SHP77 (cell line): ENCODE data around the gene MARK1.

Experiments
- DNase-seq, 2 experiments: peaks; one replicate each; lab custom pipeline; 2025; lab: John Stamatoyannopoulos, UW

Gene MARK1

DNA sequence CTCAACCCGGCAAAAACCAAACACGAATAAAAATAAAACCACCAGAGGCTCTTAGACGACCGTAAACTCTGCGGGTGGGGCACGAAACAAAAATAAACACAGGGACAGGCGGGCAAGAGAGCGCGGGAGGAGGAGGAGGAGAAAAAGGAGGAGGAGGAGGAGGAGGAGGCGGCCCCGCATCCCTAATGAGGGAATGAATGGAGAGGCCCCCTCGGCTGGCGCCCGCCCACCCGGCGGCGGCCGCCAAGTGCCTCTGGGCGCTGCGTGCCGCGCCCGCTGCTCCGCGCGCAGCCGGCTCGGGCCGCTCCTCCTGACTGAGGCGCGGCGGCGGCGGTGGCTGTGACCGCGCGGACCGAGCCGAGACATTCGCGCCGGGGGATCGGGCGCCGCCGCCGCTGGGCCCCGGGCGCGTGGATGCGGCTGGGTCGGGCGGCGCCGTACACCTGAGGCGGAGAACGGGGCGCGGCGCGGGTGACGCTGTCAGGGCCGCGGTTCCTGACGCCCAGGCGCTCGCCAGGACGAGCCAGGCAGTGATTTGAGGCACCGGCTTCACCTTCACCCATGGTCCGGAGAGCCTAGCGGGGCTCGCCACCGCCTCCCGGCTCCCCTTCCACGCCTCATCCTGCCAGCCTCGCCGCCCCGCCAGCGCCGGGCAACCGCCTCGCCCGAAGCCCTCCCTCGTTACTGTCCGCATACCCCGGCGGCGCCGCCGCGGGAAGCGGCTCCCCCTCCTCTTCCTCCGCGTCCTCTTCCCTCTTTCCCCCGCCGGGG, at the start of gene MARK1:
TSS of gene MARK1 (plus strand) at position 229 of the 771 bp plus-strand sequence. CDS start 687 bp downstream, outside the sequence.
- peak; percentile 46 to 73 for DNase-seq

DNA sequence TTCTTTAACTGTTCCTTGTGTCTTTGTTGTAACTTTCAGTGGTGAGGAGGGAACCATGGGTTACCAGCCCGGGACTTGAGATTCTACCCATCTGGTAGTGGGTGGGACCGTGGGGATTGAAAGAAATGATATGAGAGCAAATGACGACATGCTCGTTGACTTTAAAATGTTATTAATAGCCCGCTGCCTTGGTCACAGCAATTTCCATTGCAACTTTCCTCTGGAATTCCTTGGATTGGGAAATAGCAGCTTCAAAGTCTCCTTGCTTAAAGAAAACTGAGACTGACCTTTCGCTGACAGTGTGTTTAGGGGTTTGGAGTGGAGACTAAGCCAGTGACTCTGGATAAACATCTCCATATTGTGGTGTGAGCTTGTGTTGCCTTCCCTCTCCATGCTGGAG, 44.2 kb upstream of the MARK1 start:
- no peak for DNase-seq

DNA sequence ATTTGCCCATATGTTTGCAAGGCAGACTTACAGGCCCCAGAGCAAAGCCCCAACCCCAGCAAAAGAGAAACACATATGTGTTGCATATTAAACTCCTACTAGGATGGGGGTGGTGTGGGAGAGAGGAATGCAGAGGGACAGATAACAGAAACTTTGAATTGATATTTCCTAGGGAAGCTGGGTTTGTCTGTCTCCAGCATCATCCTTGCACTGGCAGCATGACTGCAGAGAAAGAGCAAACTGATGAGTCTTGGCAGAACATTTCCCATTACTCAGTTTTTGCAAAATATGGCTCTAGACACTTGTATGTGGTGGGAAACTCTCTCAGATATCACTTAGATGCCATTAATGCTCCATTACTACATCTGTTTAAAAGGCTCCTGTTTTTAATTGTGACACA, 43.8 kb upstream of the MARK1 start:
- no peak for DNase-seq

DNA sequence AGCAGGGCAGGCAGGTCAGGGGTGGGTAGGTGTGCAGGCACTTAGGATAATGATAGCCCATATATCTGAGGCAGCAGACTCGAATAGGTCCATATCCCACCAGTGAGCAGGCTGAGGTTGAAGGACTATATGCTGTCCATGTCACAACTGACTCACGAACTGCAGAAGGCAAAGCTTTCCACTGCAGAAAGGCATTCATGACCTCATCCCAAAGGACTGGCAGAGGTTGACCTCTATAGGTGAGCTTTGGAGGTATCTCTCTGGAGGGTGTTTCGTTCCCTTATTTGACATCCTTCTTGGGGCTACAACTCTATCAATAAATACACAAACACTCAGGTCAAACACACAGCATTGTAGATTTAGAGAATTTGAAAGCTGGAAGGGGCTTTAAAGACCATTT, 42.8 kb upstream of the MARK1 start:
- no peak for DNase-seq

DNA sequence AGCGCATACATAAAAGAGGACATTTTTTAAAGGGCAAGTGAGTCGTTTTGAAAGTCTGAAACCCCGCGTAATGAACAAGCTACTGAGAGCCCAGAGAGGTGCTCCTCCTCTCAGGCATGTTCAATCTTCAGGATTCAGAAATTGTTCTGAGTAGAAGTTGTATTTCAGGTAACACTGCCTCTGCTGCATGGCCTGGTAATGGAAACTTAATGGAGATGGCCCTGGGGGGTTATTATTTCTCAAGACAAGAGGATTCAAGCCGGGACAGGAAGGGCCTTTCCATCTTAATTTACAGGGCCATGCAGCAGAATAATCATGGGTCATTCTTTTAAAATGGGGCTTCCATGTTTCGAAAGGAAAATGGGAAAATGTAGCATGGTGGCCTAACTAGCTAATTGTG, 42.1 kb upstream of the MARK1 start:
- no peak for DNase-seq

DNA sequence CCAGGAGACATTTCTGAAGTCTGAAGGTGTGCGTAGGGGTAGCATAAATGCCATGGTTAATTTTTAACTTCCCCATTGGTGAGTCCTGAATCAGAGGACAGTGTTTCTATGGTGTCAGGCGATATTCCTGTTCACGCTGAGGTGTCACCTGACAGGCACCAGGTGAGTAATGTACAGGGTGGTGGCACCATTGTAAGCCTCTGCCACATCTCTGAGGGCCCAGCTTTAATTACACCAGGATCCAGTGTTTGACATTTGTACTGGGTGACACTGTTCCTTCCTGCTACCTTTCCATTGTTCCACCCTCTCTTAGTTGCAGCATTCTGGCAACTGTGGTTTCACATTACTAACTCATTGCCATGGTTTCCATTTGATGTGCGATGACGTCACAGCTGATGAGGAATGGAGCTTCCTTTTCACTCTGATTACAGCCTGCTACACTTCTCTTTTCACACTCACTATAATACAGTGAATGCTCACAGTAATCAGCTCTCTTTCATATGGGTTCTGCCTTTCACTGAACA, 40.6 kb upstream of the MARK1 start:
- peak; percentile 20 to 37 for DNase-seq

DNA sequence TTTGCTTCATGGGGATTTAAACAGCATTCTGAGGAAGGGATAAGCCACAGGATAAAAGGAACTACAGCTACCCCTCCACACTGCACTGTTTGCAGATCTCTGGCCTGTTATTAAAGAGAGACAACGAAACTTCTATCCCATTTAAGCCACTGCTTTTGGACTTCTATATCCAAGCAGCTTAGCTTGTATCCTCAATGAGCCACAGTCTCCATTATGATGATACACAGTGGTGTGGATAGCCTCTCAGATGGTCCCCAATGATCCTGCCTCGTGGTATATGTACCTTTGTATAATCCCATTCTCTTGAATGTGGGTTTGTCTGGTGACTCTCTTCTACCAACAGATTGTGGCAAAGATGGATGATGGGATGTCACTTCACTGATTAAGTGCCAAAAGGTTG, 36.0 kb upstream of the MARK1 start:
- DNase-seq, result no peak

DNA sequence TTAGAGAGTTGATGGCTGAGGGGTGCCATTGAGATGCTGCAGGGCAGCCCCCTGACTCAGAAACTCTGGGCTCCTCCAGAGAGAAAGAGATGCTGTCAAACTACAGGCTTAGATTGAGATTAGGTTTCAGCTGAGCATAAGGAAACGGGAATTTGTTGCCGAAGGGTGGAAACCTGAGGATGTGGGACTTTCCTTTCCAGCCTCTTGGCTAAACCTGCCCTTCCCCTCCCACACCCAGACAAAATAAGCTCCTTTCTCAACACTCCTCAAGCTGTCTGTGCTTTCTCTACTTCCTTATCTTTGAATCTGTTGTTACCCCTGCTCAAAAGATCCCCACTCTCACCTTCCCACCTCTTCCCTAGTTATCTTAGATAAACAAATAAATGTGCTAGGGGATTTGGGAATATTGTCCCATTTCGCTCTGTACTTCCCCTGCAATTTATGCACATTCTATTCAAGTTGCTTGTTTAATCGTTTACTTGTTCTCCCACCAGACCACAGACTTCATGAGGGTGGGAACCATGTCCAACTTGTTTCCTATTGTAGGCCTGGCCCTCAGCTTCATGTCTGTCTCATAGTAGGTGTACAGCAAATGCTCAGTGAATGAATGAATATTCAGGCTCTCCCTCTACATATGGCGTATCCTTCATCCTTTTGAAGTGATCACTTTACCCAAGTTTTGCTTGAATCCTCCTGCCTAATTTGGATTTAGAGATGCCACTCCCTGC, 30.6 kb upstream of the MARK1 start:
- no peak for DNase-seq

DNA sequence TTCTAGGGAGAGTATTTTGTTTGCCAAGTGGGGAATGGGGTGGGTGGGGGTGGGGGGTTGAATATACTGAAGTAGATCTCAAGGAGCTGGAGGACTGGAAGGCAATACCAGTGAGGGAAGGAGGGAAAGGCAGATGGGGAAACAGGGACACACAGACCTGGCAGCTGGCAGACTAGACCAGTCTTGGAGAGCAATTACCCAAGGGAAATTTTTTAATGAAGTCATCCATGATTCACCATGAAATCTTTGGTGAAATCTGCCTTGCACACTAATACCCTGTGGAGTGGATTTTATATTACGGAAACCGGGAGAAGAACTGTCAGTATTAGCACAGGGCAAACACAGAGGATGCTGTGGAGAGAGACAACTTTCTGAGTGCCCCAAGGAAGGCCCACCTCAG, 29.7 kb upstream of the MARK1 start:
- DNase-seq, result no peak

DNA sequence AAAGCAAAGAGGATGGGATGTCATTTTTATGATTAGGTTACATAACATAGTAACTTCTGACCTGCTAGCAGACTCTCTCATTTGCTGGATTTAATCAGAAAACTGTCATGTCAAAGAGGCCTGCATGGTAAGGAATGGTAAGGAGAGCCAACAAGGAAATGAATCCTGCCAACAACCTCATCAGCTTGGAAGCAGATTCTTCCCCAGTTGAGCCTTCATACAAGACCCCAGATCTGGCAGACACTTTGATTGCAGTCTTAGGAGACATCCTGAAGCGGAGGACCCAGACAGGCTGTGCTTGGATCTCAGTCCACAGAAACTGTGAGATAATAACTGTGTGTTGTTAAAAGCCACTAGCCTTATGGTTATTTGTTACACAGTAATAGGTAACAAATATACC, 27.6 kb upstream of the MARK1 start:
- no peak for DNase-seq

DNA sequence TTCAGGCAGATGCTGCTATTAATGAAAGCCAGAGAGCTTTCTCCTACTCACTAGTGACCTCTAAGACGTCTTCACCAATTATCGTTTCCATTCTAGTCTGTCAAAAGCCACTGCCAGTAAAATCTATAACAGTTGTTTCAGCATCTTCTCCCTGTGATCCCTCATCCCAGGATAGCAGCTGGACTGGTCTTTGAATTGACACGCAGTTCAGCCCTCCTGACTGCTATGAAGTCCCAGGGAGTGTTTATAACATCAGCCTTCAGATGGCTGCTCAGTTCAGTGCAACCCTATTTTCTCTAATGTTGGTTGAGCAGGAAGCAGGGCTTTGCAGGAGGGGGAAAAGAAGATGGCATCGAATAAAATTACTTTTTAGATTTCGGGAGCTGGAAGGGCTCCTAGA, 23.6 kb upstream of the MARK1 start:
- no peak for DNase-seq

DNA sequence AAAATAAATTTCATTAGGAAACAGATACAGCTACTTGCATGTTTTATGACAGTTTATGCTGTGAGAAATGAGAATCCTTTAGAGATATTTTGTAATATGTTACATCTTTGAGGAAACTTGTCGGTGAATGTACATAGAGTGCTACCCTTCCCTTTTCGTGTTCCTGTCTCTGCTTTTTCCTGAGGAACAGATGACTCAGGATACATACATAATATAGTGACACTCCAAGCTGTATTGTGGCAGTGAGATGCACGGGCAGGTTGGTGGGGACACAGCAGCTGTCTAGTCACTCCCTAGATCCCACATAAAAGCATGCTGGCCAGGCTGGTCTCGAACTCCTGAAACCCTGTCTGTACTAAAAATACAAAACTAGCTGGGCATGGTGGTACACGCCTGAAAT, 20.9 kb upstream of the MARK1 start:
- no peak for DNase-seq

DNA sequence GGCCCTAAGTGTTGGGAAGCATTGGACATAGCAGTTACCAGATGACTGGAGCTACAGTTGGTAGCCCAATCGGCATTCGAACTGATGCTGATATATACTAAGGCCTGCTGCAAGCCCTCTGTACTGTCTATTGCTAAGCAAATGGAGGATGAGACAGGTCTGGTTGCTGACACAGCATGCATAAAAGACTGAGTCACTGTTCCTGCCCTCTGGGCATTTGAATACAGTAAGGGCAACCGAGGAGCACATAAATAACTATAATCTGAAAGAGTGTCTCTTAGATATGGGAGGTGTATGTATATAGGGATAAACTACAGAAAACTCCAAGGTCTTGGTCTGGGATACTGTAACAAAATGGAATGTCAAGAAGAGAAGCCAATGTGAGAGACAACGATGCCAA, 16.8 kb upstream of the MARK1 start:
- DNase-seq, result no peak

DNA sequence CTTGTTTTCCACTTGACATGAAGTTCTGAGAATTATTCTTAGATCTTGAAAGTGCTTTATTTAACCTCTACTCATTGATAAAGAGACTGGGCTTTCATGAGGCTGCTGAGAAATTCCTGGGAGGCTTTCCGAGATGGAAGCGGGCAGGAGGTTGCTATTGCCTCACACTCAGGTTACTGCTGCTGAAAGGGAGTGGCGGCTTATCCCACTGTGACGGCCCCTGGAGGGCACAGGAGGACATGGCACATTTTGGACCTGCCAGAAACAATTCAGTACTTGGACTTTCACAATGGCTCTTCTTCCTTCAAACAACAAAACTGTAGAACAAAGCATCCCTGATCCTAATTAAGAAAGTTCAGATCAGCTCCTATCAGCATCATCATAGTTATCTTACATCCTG, 16.2 kb upstream of the MARK1 start:
- DNase-seq, result no peak

DNA sequence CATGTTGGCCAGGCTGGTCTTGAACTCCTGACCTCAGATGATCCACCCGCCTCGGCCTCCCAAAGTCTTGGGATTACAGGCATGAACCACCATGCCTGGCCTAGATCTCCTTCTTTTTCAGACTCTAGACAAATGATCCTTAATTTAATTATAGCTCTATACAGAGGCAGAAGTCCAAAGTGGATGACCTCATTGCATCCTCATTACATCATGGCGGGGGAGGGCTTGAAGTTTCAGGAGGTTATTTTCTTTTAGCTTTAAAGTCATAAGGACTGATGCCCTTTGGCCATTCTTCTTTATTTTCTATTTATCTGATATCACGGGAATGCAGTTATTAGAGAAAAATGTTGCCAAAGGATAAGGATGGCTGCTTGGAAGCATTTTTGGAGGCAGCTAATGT, 14.1 kb upstream of the MARK1 start:
- DNase-seq, result no peak

DNA sequence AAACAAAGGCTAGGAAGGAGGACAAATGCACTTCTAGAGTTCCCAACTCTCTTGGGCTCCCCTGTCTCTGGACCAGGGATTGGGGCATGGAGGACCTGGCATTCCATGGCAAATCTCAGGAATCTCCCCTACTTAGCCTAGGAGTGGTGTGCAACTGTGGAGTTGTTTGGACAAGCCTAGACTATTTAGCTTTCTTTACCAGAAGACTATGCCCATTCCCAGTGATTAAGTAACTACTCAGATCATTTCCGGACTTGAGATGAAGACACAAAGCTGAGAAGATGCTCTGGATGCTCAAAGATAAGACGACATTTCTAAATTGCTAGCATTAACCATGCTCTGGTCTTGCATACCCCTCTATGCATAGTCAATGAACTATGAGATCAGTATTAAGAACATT, 13.7 kb upstream of the MARK1 start:
- no peak for DNase-seq

DNA sequence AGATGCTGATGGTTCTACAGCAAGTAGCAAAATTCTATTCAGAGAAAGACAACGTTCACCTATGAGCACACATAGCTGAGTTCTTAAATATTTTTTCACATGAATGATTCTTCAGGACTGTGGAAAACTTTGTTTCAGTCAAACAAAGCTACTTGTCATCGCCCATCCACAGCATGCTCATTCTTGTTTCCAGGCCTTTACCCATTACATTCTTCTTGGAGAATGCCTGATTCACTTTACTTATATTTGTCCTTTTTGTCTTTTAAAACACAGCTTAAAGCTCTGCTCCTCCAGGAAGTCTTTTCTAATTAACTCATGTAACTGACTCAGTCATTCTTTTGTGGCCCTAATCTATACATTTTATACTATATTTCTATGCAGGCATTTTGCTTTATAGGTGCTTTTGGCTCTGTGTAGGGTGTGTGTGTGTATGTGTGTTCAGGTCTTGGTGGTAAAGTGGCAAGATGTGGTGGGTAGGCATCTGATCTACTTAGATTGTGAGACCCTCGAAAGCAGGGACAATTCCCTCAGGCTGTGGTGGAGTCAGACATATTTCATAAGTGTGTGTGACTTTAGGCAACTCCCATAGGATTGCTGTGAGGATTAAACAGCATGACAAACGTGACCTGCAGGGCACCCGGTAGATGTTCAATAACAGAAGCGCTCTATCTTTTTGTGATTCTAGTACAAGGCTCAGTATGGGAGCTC, 11.8 kb upstream of the MARK1 start:
- no peak for DNase-seq

DNA sequence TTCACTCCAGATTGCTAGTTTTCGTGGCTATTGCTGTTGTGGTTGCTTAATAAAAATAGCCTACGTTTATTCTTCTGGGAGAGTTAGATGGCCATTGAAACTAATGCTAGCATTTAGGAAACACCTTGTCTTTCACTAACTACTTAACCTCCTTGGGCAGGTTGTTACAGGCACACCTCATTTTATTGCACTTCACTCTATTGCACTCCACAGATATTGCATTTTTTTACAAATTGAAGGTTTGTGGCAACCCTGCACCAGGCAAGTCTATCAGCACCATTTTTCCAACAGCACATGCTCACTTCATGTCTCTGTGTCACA, 11.3 kb upstream of the MARK1 start:
- DNase-seq, result no peak

DNA sequence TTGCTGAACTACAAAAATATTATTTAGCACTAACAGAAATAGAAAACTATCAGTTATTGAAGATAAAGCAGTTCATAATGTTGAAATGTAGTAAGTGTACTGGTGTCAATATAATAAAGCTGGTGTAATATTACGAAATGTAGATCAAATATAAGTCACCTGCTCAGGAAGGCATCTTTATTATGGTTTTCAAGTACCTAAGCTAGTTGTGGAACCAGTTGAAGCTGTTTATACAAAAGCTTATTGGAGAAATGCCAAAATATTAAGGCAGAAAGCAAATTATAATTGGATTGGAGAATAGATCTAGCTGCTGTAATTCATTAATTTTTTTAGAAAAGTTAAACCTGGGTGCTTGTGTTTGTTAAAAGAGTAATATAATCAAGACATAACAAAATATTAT, 6.2 kb upstream of the MARK1 start:
- peak; percentile 68 to 73 for DNase-seq

DNA sequence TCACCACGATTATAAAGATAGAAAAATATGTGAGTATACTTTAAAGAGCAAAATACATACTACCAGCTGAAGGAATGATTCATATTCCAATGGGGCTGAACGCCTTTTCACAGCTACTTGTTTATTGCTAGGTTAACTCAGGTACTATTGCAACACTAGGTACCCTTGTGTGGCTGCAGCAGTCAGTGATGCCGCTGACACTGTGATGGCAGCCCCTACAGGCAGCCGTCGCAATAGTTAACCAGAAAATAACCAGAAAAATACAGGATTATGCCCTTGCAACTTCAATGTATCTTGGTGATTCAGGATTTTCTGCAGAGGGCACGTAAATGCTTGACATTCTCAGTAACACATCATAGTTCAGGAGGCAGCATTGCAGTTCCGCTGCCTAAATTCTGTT, 1.6 kb upstream of the MARK1 start:
- DNase-seq, result peak in 1 of 2 experiments; percentile 42

DNA sequence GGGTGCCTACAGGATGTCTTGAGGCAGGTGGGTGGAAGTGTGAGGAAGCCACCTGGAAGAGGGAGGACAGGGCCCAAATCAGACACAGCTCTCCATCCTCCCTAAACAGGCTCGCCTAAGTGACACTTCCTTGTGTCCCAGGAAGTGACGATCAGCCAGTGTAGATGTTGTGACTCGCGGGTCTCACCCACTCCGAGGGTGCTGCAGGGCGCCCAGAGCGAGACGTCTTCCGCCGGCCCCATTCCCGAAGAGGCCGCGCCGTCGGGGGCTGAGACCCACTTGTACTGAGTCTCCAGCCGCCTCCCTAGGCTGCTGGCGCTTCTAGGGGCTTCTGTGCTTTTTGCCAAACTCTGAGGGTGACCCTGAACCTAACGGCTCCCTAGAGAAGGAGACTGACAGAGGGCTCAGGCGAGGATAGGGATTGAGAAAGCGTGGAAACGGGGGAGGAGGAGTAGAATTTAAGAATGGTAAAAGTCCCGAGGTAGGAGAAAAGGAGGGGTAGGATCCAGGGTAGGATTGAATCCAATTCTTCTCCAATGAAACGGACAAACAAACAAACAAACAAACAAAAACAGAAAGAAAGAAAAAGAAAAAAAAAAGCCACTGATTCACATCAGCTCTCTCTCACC, 543 bp upstream of the MARK1 start:
- peak; percentile 76 to 87 for DNase-seq

DNA sequence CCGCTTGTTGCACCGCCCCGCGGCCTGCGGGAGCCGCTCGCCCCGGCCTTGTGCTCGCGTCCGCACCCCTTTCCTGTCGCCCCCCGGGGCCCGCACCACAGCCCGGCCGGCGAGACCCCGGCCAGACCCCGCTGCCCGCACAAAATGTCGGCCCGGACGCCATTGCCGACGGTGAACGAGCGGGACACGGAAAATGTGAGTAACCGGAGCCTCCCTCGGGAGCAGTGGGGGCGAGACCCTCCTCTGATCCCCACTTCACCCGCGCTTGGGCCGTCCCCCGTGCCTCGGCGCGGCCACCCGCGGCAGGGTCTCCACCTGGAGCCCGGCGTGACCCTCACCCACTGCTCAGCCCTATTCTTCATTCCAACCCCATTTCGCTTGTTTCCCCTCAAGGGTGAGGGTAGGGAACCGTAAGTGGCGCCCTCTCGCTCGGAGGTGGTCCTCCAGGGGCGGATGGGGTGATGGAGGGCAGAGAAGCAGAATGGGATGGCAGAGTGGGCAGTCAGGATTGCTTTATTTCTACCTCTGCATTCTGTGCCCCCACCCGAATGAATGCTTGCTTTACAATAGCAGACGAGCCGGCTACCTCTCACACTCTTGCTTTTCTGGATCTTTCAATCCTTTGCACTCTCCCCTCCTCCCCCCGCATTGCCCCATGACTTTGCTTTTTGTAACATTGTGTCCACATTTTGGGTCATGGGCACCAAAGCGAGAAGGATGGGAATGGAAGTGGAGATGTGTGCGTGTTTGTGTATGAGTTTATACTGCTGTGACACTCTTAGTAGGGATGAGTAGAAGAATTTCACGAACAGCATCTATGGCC, 954 bp downstream of the MARK1 start:
- peak; percentile 17 to 34 for DNase-seq
